DOHH2 (cell line): ENCODE data around the gene TM4SF1.

Source experiments
- EZH2phosphoT487 ChIP-seq: fragments of 200-600 bp; sonication (generic); IDR thresholded peaks from 2 replicates; pipeline ENCODE4 v1.6.1; 2017; ENCODE audit warnings: borderline replicate concordance, mild to moderate bottlenecking, antibody characterized with exemption, low read length, moderate library complexity, mixed read lengths
- TF ChIP-seq, protein P1 (sequence below): fragments of 200-600 bp; sonication (generic); IDR thresholded peaks from one replicate; pipeline ENCODE4 v1.5.1; 2014; ENCODE audit warnings: antibody characterized with exemption, mild to moderate bottlenecking, low read depth, low read length; ENCODE audit not compliant: poor library complexity, severe bottlenecking

DNA sequence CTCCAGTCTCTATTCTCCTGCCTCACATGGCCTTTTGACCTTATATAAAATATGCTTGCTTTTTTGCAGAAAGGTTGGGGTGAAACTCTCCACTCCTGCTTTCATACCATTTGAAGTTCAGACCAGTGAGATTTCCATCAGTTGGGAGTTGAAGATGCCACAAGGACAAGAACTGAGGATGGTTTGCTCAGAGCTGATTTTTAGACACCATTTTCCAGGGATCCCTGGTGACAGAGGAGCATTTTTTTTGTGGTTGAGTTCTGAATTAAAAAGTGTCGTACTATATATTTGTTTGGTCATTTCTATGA lies 8.8 kb upstream of the TM4SF1 start:
- TF ChIP-seq, protein P1, sequence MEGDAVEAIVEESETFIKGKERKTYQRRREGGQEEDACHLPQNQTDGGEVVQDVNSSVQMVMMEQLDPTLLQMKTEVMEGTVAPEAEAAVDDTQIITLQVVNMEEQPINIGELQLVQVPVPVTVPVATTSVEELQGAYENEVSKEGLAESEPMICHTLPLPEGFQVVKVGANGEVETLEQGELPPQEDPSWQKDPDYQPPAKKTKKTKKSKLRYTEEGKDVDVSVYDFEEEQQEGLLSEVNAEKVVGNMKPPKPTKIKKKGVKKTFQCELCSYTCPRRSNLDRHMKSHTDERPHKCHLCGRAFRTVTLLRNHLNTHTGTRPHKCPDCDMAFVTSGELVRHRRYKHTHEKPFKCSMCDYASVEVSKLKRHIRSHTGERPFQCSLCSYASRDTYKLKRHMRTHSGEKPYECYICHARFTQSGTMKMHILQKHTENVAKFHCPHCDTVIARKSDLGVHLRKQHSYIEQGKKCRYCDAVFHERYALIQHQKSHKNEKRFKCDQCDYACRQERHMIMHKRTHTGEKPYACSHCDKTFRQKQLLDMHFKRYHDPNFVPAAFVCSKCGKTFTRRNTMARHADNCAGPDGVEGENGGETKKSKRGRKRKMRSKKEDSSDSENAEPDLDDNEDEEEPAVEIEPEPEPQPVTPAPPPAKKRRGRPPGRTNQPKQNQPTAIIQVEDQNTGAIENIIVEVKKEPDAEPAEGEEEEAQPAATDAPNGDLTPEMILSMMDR, result no peak
- TF ChIP-seq EZH2phosphoT487, result no peak
